ENCODE data around the gene NUBP2.

NUBP2 gene

DNA sequence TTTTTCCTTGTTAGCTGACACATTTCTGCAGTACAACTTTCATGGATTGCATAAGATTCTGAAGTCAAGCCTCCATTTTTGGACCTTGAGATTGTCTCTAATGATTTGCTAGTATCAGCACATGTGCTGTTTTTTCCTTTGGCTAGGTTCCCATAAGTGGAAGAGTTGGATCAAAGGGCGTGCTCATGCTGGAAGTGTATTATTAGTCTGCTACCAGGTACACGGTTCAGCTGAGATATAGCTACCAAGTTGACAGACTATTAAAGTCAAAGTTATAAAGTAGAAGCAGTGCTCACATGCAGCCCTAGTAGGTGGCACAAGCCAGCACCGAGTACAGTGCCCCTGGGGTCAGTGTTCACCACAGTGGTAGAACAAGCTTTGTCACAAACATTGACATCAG is 47.5 kb downstream of the NUBP2 start:
- Histone ChIP-seq H3K27me3 (ENCODE audit: insufficient read depth, low read length) (no peaks in the 10 kb centered on the region), H3K4me3 (ENCODE audit: low read length) (no peak overlapping the region), H3K36me3 (ENCODE audit: insufficient read depth, low read length) (peaks cover 24% of the 10 kb centered on the region), H3K9me3 (ENCODE audit: low read length) (no peaks in the 10 kb centered on the region), H2AFZ (ENCODE audit: low read depth, low read length) (no peak overlapping the region), H3K4me1 (ENCODE audit: insufficient read depth, low read length) (peaks cover 20% of the 10 kb centered on the region)

DNA sequence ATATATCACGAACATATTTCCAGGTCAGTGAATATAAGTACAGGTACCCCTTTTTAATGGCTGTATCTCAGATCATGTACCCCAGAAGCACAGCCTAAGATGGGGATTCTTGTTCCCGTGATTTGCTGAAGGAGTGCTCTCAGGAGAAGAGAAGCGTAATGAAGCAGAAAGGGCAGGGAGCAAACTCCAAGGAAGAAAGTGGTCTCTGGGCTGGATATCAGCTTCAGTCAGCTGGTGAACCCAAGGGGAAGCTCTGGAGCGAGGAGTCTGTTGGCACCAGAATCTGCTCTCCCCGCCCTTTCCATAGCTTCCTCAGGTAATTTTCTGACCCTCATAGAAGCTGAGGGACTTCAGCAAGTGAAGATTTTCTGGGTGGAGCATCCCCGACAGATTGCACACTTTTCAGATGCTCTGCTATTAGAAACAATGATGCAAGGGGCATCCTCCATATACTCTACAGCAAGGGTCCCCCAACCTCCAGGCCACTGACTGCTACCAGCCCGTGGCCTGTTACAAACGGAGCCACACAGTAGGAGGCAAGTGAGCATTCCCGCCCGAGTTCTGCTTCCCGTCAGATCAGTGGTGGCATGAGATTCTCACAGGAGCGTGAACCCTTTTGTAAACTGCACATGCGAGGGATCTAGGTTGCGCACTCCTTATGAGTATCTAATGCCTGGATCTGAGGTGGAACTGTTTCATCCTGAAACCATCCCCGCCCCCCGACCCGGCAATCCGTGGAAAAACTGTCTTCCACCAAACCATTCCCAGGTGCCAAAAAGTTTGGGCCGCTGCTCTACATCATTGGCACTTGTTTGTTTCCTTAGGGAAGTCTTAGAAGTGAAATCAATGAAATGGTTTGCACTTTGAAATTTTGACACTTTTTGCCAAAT is 48.7 kb downstream of the NUBP2 start:
- H3K27me3 ChIP-seq (ENCODE audit: insufficient read depth, low read length), result no peaks in the 10 kb centered on the region
- H3K4me3 ChIP-seq (ENCODE audit: low read length), result no peak overlapping the region
- H3K9me3 ChIP-seq (ENCODE audit: low read length), result no peaks in the 10 kb centered on the region
- peaks cover 13% of the 10 kb centered on the region for H3K4me1 ChIP-seq (ENCODE audit: insufficient read depth, low read length)
- peaks cover 26% of the 10 kb centered on the region for H3K36me3 ChIP-seq (ENCODE audit: insufficient read depth, low read length)
- H2AFZ ChIP-seq (ENCODE audit: low read depth, low read length), result no peak overlapping the region

DNA sequence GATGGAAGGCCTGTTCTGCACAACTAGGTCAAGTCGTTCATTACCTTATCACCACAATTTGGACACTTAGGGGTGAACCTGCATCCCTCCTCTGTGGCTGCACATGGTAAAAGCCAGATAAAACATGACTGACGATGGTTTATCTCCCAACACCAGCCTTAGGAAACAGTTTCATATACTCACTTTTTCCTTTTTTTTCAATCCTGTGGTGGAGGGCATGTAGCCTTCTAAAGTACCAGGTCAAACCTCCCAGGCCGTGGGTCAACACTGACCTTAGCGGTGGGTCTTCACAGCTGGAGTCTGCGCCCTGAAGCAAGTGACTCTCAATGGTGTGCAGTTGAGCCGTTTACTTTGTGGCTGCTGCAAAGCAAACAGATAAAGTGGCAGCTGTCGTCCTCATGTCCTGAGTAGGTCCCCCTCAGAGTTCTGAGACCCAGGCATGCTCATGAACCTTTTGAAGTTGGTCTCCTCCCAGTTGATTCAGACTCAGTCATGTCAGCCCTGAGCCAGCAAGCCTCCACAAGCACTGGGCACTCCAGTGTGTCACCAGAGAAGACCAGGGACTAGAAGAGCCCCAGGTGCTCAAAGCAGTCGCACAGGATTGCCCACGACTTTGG is 50.2 kb downstream of the NUBP2 start:
- Histone ChIP-seq H3K9me3 (ENCODE audit: low read length) (no peaks in the 10 kb centered on the region), H3K4me1 (ENCODE audit: insufficient read depth, low read length) (peaks cover 13% of the 10 kb centered on the region), H2AFZ (ENCODE audit: low read depth, low read length) (no peak overlapping the region), H3K36me3 (ENCODE audit: insufficient read depth, low read length) (peaks cover 26% of the 10 kb centered on the region), H3K27me3 (ENCODE audit: insufficient read depth, low read length) (no peaks in the 10 kb centered on the region), H3K4me3 (ENCODE audit: low read length) (no peak overlapping the region)

DNA sequence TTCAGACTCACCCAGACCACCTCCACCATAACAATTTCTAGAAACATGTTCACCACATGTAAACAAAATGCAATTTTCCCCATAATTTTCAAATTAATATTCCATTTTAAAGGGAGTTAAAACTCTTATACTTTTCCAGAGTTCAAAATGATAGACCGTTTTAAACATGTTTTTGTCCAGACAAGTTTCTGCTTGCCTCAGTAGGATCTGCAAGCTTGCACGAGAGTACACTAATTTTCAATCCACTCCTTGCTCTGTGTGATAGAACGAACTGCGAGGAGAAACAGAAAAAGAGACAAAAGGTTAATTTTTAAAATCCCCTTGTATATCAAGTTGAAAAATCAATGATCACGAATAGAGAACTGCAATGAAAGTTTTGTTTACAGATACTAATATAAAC is 51.3 kb downstream of the NUBP2 start:
- Histone ChIP-seq H3K4me1 (ENCODE audit: insufficient read depth, low read length) (peaks cover 3% of the 10 kb centered on the region), H3K9me3 (ENCODE audit: low read length) (no peaks in the 10 kb centered on the region), H2AFZ (ENCODE audit: low read depth, low read length) (no peak overlapping the region), H3K36me3 (ENCODE audit: insufficient read depth, low read length) (peaks cover 23% of the 10 kb centered on the region), H3K27me3 (ENCODE audit: insufficient read depth, low read length) (no peaks in the 10 kb centered on the region), H3K4me3 (ENCODE audit: low read length) (no peak overlapping the region)
